HEK293T (cell line): Measurements from ENCODE around the gene CRNN.

Source experiments
- ARNT ChIP-seq: fragments of 450-650 bp; IDR thresholded peaks from 2 replicates; pipeline ENCODE4 v1.6.1; 2017; ENCODE audit warnings: mild to moderate bottlenecking
- FOXM1 ChIP-seq: fragments of 450-650 bp; IDR thresholded peaks from 2 replicates; pipeline ENCODE4 v1.6.1; 2017; ENCODE audit warnings: mild to moderate bottlenecking, borderline replicate concordance

GRCh38 chr1:152461544-152461943 is 47.5 kb upstream of the CRNN start:
- TF ChIP-seq ARNT (no peak), FOXM1 (no peak)
